Occipital lobe (tissue), 2 donors: ENCODE data around the gene CDH23. TPM values are rescaled to one million over a fixed set of nuclear protein-coding genes. Genes with fewer than 3 reads are reported as not detected.

Experiments used
- DNase-seq: peaks from one replicate; lab custom pipeline; 2025; lab: John Stamatoyannopoulos, UW
- total RNA-seq: library from RNA; depleted of rRNA; stranded (reverse); fragments of >200 nt; gene quantifications from one replicate; pipeline ENCODE4 v1.2.3, GENCODE V29; 2014

Gene CDH23
- total RNA-seq, 1 donor from 2014 or later, result 1.2 TPM

GRCh38 chr10:71740069-71740653, 343.4 kb downstream of the CDH23 start:
- DNase-seq, result no peak

GRCh38 chr10:71741029-71741428, 344.3 kb downstream of the CDH23 start:
- no peak for DNase-seq

GRCh38 chr10:71741671-71742070, 345.0 kb downstream of the CDH23 start:
- no peak for DNase-seq

- no peak for DNase-seq
Observed at GRCh38 chr10:71742301-71743088, 345.8 kb downstream of the CDH23 start.

GRCh38 chr10:71743089-71743838, 346.5 kb downstream of the CDH23 start:
- DNase-seq, result no peak

GRCh38 chr10:71743866-71744265, 347.1 kb downstream of the CDH23 start:
- no peak for DNase-seq

GRCh38 chr10:71744897-71745663, 348.4 kb downstream of the CDH23 start:
- DNase-seq, result no peak

- no peak for DNase-seq
Observed at GRCh38 chr10:71745664-71746250, 349.0 kb downstream of the CDH23 start.

GRCh38 chr10:71746344-71747037, 349.8 kb downstream of the CDH23 start:
- no peak for DNase-seq

- DNase-seq, result no peak
Observed at GRCh38 chr10:71747039-71747531, 350.4 kb downstream of the CDH23 start.

GRCh38 chr10:71747551-71748523, 351.1 kb downstream of the CDH23 start:
- DNase-seq, result no peak

GRCh38 chr10:71748671-71749191, 352.0 kb downstream of the CDH23 start:
- DNase-seq, result no peak

- DNase-seq, result no peak
Observed at GRCh38 chr10:71749396-71749795, 352.7 kb downstream of the CDH23 start.

GRCh38 chr10:71750124-71750841, 353.6 kb downstream of the CDH23 start:
- DNase-seq, result no peak

GRCh38 chr10:71750986-71751385, 354.3 kb downstream of the CDH23 start:
- no peak for DNase-seq

GRCh38 chr10:71751515-71752224, 354.9 kb downstream of the CDH23 start:
- DNase-seq, result no peak

- no peak for DNase-seq
Observed at GRCh38 chr10:71752391-71753090, 355.8 kb downstream of the CDH23 start.
